Erythroblast (primary cell): ENCODE results near the gene LRRC70.

Experiments used
- GATA1 ChIP-seq: IDR thresholded peaks from 2 replicates; pipeline ENCODE4 v1.6.1; 2011; ENCODE audit warnings: low read depth, mild to moderate bottlenecking, control low read depth, low read length, moderate library complexity
- POLR2A ChIP-seq: IDR thresholded peaks from 2 replicates; pipeline ENCODE4 v1.6.1; 2011; ENCODE audit warnings: mild to moderate bottlenecking, low read length

DNA sequence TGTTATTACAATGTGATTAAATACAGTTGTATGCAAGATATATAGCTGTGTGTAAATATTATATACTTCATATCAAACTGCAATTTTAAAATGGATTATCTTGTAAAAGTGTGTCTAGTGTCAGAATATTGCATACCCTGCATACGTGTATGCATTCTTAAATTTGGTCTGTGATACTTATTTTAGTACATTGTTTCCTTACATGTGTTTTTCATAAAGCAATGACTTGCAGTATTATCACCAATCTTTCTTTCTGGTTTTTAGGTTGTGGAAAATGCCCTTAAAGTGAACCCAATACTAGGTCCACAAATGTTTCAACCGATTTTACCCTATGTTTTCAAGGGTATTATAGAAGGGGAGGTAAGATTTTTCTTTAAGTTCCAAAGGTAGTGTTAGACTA is 28.5 kb upstream of the LRRC70 start:
- no peak for TF ChIP-seq POLR2A
- TF ChIP-seq GATA1, result no peak
